Endothelial cell of hepatic sinusoid (primary cell): Measurements from ENCODE around the gene MBOAT1.
"Not testable (repeated sequence)": the region's sequence is repeated elsewhere in the genome, so short reads cannot be mapped to it uniquely, and the experiment has no call there.

Experiments
- in situ Hi-C: cut with HindIII; loops from 2 replicates; pipeline ENCODE4 v1.10.0; 2017; ENCODE audit warnings: low sequenced_read_pairs

The MBOAT1 gene

GRCh38 chr6:20203561-20204511, 8.4 kb downstream of the MBOAT1 start:
- in situ Hi-C loops, result no loop called here

GRCh38 chr6:20202699-20203302, 9.5 kb downstream of the MBOAT1 start:
- in situ Hi-C loops, result no loop called here

- in situ Hi-C loops, result no loop called here
Measured at GRCh38 chr6:20202324-20202658, 10.0 kb downstream of the MBOAT1 start.

- in situ Hi-C loops, result no loop called here
Measured at GRCh38 chr6:20200761-20201630, 11.3 kb downstream of the MBOAT1 start.

- in situ Hi-C loops, result no loop called here
Measured at GRCh38 chr6:20198775-20199174, 13.5 kb downstream of the MBOAT1 start.

- in situ Hi-C loops, result no loop called here
Measured at GRCh38 chr6:20198156-20198774, 14.0 kb downstream of the MBOAT1 start.

- in situ Hi-C loops, result no loop called here
Measured at GRCh38 chr6:20197251-20197650, 15.0 kb downstream of the MBOAT1 start.

GRCh38 chr6:20192625-20193024, 19.6 kb downstream of the MBOAT1 start:
- in situ Hi-C loops, result no loop called here

GRCh38 chr6:20191992-20192391, 20.3 kb downstream of the MBOAT1 start:
- in situ Hi-C loops, result no loop called here

GRCh38 chr6:20188630-20189075, 23.6 kb downstream of the MBOAT1 start:
- in situ Hi-C loops, result no loop called here

- in situ Hi-C loops, result no loop called here
Measured at GRCh38 chr6:20186981-20187380, 25.3 kb downstream of the MBOAT1 start.

GRCh38 chr6:20183706-20184105, 28.6 kb downstream of the MBOAT1 start:
- in situ Hi-C loops, result no loop called here

- in situ Hi-C loops, result no loop called here
Measured at GRCh38 chr6:20182926-20183521, 29.2 kb downstream of the MBOAT1 start.

- in situ Hi-C loops, result no loop called here
Measured at GRCh38 chr6:20182069-20182468, 30.2 kb downstream of the MBOAT1 start.

GRCh38 chr6:20180935-20181334, 31.3 kb downstream of the MBOAT1 start:
- in situ Hi-C loops, result no loop called here

- in situ Hi-C loops, result not testable (repeated sequence)
Measured at GRCh38 chr6:20179287-20180045, 32.8 kb downstream of the MBOAT1 start.

- in situ Hi-C loops, result no loop called here
Measured at GRCh38 chr6:20178327-20178726, 33.9 kb downstream of the MBOAT1 start.

GRCh38 chr6:20175810-20176410, 36.4 kb downstream of the MBOAT1 start:
- in situ Hi-C loops, result no loop called here
